SK-MEL-5 (cell line): ENCODE measurements around the gene PTTG1IP. TPM values are rescaled to one million over a fixed set of nuclear protein-coding genes. Genes with fewer than 3 reads are reported as not detected.

ENCODE experiments used
- DNase-seq: peaks from one replicate; pipeline ENCODE4 v3.0.0-alpha.2; 2016; ENCODE audit warnings: low read depth, low spot score
- in situ Hi-C: cut with HindIII; loops from 2 replicates; pipeline ENCODE4 v1.10.0; 2016; ENCODE audit warnings: low sequenced_read_pairs, high pct_unique_total_duplicates, low pct_unique_long_range_greater_than_20kb
- total RNA-seq: library from RNA; depleted of rRNA; stranded (reverse); fragments of >200 nt; shearing (Covaris generic); gene quantifications from 2 replicates; pipeline ENCODE4 v1.2.3, GENCODE V29; 2014

Gene PTTG1IP
- total RNA-seq, 1 experiment from 2014 or later: 970 TPM

GRCh38 chr21:44857127-44857892 lies 16.2 kb downstream of the PTTG1IP start:
- no peak for DNase-seq
- in situ Hi-C loops: no loop called here

GRCh38 chr21:44856131-44856530 lies 17.4 kb downstream of the PTTG1IP start:
- no peak for DNase-seq
- in situ Hi-C loops: no loop called here

DNA sequence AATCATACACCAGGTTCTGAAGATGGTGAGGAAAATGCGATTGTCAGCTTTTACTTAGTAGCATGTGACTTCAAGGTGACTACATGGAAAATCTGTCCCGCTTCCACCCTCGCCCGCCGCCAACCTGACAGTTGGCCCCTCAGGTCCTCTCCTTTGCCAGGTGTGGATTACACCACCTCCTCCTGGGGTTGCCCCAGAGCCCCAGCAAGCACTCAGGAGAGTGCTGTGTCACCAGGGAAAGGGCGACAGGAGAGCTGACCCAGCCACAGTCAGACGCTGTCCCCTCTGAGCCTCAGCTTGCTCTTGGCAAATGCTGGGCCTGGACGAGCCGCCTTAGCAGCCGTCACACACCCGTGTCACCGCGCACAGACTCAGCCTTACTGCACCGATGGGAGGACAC lies 17.9 kb downstream of the PTTG1IP start:
- in situ Hi-C loops: no loop called here
- no peak for DNase-seq

DNA sequence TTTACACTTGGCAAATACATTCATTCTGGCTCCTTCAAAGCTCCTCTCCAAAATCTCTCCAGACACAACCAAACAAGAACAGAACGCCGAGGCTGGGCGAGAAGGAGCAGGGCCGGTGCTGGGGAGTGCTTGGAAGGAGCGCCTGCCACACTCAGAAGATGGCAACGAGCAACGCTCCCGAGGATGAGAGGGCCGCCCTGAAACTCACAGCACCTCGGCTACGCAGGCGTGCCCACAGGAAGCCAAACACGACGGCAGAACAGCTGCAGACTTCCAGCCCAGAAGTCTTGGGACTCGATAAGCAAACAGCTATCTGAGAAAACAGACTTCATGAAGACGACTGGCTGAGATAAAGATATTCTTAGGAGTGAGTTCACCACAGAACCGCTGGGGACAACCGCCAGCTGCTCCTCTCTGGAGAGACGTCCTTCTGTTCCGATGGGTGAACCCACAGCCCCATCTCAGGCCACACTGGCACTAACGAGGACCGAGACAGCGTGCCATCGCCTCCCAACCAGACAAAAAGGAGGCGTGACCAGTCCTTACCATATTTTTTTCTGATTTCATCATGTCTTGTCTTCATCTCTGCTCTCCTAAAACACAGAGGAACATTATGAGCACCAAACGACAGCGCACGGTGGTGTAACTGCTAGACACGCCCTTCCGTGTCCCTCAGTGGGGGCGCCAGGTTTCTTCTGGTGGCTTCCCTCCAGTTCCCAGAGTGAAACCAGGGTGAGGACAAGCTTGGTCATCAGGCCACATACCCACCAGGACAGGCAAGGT lies 18.6 kb downstream of the PTTG1IP start:
- in situ Hi-C loops: no loop called here
- DNase-seq: no peak

DNA sequence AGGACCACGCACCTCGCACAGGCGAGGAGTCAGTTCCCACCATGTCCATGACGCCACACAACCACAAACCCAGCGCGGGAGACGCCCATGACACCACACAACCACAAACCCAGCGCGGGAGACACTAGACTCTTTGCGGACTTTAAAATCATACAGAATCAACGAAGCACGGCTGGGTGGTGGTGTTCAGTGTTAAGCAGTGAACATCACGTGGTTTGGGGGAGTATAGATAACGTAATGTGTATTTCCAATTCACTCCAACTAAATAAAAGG lies 19.2 kb downstream of the PTTG1IP start:
- DNase-seq: no peak
- in situ Hi-C loops: no loop called here

DNA sequence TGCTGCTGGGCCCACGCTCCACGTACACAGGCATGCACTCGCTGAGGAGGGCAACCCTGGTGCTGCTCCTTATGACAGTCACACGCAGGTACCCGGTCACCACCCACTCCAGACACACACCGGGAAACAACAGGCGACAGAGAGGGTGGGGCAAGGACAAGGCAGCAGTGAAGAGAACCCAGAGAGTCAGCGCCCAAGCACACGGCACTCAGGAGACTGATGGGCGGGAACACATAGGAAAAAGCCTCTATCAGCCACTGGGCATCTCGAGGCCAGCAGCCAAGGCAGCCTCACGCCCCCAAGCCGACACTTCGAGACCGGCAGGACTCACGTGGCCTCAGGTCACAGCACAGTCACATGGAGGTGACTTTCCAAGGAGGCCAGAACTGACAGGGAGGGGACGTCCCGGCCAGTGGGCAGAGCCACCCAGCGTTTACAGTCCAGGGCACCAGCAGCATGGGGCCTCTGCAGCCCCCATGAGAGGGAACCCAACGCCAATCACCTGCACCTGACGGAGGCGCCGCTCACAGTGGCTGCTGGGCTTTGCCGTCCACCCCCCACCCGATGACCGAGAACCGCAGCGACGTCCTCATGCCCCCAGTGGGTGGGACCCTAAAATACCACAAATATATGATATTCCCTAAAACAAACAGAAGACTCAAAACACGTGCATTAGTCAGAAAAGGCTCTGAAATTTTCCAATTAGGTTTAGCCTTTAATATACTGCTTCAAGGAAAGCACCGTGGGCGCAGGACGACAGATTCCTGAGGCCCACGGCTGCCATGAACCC lies 19.7 kb downstream of the PTTG1IP start:
- in situ Hi-C loops: no loop called here
- no peak for DNase-seq

DNA sequence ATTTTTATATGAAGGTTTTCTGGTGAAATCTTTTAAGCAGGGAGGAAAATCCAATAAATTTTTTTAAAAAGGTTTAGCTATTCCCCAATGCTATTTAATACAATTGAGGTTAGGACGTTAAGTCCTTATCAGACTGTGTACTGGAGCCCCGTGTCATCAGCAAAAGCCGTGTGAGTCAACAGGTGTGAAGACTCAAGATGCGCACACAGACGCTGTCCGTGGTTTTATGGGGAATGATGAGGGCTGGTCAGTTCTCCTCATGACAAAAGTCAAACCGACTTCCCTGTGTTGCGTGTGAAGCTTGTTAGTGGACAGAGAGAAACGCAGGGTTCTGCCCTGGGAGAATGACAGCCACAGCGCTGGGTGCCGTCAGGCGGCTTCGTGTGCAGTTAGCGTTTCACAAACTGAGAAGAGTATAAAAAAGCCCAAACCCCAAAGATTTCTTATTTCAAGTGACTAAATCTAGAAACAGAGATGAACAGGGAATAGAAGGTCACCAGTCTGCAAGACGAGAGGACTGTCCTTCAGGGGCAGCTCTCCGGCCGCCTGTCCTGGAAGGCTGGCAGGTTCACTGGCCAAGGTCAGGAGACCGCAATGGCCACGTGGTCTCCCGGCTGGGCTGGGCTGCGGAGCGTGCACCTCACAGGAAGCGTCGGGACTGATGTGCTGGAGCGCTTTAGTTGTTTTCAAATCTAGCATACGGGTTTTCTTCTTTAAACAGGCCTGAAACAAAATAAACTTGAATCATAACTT lies 22.4 kb downstream of the PTTG1IP start:
- in situ Hi-C loops: no loop called here
- DNase-seq: no peak

GRCh38 chr21:44850208-44850800 lies 23.2 kb downstream of the PTTG1IP start:
- in situ Hi-C loops: no loop called here
- no peak for DNase-seq

- in situ Hi-C loops: no loop called here
- DNase-seq: no peak
Observed at GRCh38 chr21:44849616-44850130, 23.8 kb downstream of the PTTG1IP start.

- in situ Hi-C loops: no loop called here
Observed at GRCh38 chr21:44848821-44849521, 24.5 kb downstream of the PTTG1IP start.

GRCh38 chr21:44847261-44848056 lies 26.0 kb downstream of the PTTG1IP start:
- in situ Hi-C loops: no loop called here
- peak; percentile 14 for DNase-seq

More at GRCh38 chr21:44848821-44849521, 24.5 kb downstream of the PTTG1IP start:
- DNase-seq: no peak

DNA sequence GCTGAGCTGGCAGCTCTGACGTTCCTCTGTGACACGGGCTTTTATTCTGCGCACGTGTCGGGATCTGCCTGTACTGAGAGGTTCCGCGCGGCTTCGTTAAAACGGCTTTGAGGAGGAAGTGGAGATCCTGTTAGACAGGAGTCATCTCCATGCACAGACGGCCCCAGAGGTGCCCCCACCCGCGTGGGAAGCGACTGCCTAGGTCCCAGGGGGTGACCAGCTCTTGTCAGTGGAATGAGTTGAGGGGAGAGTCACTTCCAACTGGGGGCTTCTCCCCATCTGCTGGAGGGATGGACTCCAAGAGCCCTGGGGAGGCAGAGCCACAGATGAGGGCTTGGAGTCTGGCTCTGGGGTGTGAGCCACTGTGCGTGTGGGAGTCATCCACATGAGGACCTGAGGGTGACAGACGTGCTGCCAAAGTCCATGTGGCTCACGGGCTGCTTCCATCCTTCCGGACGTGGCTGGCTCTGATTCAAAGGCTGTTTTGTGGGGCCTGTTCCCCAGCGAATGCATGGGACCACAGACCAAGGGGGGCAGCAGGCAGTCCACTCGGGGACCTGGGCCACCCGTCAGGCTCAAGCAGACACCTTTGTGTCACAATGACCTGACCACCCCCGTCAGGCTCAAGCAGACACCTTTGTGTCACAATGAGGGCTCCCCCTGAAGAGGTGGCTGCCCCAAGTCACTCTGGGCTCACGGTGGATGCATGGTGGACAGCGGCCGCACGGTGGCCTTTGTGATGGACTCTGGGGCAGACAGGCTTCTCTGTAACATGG lies 26.8 kb downstream of the PTTG1IP start:
- in situ Hi-C loops: no loop called here
- DNase-seq: peak; percentile 34

DNA sequence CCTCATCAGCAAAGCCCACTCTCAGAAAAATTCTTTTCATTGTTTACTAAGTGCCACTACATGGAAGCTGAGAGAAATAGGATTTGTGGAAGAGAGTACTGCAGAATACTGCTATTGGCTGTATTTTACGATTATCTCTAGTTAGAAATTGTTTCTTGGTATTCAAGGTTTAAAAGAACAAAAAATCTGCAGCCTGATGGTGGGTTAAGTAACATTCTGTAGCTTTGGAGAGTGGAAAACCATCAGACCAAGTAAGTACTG lies 27.3 kb downstream of the PTTG1IP start:
- in situ Hi-C loops: no loop called here
- no peak for DNase-seq

DNA sequence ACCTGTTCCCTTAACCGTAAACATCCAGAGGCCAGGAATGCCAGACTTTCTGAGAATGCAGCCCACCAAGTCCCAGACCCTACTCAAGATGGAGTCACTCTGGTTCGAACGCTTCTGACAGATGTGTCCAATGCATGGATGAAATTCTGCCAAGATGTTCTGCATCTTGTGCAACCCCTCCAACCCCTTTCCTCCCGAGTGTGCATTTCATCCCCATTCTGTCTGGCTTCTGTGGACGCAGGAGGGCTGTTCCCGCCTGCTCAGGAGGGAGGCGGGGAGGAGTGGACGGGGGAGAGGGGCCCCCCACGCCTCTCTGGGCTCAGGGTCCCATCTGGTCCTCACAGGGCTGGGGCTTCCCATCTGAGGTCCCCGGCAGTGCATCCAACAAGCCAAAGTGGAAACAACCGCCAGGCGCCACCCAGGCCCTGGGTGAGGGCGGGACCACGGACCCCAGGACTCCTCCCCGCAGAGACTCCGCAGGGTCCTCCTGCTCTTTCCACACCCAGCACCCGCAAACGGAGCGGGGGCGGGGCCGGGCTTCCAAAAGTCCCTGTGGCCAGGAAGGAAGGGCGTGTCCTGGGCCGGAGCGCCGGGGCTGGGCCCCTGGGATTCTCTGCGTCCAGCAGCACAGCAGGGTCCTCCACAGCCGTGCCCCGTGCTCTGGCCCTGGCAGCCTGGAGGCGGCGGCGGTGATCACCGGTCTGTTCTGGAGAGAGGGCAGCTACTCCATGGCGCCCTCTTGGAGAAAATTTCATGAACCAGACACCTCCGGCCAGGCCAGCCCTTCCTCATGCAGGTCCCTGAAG lies 27.9 kb downstream of the PTTG1IP start:
- DNase-seq: peak; percentile 66
- in situ Hi-C loops: no loop called here

- in situ Hi-C loops: no loop called here
Observed at GRCh38 chr21:44844256-44844655, 29.2 kb downstream of the PTTG1IP start.

More at GRCh38 chr21:44844256-44844655, 29.2 kb downstream of the PTTG1IP start:
- no peak for DNase-seq
